HG03571 (cell line): ENCODE data around the gene SPINK4.

Source experiments
- ATAC-seq: cut with Tn5 transposase; IDR thresholded peaks from one replicate; pipeline ENCODE4 v1.9.1; 2021; ENCODE audit not compliant: unreplicated experiment

The SPINK4 gene

DNA sequence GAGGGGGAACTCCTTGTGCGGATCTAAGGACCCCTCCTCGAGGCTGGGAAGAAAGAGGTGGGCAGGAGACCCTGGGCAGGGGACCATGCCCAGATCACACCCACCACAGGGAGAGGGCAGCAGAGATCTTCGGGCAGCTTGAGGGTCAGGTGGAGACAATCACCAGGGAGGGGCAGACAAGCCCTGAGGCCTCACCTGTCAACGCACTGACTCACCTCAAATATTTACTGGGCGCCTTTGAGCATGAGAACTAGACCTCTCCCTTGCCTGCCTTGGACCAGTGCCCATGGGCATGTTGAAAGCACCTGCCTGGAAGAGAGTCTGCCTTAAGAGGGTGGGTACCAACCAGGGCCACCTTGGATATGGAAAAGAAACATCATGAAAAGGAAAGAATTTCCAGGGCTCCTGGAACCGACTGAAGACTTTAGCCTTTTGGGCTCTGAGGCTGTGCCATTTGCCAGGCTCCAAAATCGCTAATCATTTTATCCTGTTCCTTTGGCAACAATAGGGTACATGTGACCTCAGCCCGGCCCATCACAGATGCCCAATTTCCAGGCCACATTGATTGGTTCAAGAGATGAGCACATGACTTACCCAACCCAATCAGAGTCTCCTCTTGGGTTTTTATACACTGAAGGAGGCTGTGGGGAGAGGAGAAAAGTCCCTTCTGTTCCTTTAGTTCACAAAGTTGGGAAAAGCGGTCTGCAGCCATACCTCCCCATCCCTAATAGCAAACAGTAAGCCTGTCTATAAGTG is 10.4 kb upstream of the SPINK4 start:
- ATAC-seq: no peak

DNA sequence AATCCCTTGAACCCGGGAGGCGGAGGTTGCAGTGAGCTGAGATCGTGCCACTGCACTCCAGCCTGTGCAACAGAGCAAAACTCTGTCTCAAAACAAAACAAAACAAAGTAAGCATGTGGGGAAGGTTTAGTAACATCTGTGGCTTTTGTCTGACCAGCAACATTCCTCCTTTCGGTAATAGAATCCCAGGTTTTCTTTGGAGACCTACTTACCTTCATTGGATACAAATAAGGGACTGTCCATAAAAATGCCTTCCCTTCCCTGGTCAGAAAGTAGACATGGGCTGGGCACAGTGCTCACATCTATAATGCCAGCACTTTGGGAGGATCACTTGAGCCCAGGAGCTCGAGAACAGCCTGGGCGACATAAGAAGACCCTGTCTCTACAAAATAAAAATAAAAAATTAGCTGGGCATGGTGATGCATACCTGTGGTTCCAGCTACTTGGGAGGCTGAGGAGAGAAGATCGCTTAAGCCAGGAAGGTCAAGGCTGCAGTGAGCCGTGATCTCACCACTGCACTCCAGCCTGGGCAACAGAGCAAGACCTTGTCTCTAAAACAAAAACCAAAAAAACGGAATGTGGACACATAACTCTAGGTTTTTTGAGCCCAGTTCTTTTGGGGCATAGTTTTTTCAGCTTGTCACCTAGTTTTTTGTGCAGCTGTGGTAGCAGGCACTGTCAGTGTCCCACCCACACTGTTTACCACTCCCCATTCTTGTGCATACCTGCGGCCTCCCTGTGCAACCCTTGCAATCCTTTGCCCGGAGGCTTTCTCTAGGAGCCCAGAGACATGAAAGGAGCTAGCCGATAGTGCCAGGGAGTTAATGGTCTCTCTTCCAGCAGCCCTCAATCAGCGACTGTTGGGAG is 9.0 kb upstream of the SPINK4 start:
- no peak for ATAC-seq

DNA sequence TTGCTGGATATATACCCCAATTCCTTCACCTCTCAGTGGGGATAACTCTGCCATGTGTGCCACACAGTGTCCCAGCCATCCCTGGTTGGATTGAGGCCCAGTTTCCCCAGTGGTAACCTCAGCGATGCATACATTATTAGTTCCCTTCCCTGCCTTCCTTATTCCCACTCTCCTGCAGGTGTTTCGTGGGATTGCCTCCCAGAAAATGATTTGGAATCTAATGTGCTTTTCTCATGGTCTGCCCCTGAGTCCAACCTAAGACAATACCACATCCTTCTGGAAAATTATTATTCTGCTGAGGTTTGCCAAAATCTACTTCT is 8.4 kb upstream of the SPINK4 start:
- ATAC-seq: no peak

DNA sequence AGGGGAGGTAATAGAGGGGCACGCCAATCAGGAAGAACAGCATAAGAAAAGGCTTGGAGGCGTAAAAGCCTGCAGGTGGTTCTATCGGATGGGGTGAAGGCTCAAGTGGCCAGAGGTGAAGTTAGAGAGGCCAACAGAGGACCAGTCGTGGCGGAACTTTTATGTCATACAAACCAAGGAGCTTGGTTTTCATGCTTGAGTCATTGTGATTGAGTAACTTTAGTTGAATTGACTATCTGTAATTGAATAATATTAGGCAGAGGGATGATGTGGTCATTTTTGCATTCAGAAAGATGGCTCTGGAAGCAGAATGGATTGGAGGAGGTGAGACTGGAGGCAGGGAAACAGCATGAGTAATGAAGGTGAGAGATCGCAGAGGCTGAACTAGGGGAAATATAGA is 7.2 kb upstream of the SPINK4 start:
- ATAC-seq: no peak

DNA sequence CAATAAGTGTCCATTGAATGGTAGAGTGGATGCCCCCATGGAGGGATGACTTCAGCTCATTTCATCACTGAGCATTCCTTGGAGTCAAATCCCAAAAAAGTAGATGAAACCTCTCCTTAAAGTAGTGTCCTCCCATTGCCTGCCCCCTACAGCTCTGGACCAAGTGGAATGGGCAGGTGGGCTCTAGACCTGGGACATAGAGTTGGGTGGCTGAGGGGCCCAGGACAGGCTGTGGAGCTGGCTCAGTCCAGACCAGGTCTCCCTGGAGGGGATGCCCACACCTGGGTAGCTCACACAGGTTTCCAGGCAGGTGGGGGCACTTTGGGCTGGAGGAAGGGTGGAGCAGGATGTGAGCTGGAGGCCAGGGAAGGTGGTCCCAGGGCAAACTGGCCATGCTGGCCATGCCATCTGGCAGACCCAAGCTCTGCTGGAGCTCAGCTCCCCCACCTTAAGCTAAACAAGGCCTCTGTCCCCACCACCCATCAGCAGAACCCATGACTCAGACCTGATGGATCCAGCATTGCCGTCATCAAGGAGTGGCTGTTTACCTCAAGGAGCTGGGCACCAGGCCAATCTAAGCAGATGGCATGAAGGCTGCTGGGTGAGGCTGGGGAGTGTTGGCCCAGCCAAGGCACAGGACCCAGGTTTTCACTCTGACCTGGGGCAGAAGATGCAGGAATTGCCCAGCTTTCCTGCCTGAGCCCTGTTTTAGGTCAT is 6.2 kb upstream of the SPINK4 start:
- ATAC-seq: no peak

DNA sequence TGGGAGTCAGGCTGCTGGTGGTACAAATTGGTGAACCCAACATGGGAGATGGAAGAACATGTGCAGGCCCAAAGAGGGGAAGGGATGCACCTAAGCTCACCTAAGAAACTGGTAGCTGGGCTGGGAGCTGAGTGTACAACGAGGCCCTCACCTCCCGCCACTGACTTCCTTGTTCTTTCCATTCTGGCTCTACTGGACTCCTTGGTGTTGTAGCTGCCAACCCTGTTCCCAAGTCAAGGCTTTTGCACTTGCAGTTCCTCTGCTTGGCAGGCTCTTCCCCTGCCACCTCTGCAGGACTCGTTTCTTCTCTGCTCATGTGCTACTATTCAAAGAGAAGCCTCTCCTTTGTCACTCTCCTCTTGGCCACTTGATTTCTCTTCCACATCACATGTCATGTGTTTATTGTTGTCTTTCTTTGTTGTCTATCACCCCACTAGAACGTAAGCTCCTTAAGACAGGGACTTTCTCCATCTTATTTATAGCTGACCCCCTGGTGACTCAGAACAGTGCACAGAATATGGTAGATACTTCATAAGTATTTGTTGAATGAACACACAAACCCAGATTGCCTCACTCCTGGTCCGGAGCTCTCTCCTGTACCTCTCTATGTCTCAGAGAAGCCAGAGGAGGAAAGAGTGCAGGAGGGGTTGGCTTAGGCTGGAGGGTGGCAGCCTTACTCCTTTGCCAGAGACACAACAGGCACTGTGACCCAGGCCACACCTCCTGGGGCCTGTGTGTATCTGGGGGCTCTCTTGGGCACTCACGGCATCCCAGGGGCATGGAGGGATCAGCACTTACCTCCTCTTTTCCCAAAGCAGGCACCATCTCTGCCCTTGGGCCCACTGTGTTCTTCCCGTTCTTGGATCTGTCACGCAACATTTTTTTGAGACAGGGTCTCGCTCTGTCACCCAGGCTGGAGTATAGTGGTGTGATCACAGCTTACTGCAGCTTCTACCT is 5.2 kb upstream of the SPINK4 start:
- no peak for ATAC-seq

DNA sequence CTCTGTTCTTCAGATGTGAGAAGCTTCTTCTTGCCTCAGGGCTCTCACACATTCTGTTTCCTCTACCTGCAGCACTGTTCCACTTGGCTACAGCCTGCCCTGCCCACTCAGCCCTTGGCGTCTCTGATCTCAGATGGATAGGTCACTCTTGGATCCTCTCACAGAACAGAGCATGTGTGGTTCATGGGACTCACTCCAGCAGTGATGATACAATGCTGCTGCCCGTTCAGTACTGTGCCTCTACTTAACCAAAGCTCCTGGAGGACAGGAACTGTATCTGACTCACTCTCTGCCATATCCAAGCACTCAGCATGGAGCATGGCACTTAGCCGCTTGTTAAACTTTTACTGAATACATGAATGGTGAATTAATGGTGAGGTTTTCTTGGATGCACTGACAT is 3.4 kb upstream of the SPINK4 start:
- ATAC-seq: no peak

DNA sequence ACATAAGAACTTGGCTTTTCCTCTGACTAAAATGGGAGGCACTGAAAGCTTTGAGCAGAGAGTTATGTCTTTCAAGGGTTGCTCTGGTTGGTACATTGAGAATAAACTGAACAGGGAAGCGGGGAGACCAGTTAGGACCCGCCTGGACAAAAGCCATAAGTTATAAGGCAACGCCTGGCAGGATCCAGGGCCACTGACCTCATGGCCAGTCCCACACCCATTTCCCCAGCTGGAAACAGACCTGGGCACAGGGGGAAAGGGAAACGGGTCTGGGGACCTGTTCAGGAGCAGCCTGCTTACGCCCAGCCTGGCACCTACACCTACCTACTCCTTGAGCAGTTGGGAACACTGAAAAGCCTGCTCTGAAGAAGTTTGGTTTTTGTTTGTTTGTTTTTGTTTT is 1.3 kb downstream of the SPINK4 start:
- no peak for ATAC-seq

DNA sequence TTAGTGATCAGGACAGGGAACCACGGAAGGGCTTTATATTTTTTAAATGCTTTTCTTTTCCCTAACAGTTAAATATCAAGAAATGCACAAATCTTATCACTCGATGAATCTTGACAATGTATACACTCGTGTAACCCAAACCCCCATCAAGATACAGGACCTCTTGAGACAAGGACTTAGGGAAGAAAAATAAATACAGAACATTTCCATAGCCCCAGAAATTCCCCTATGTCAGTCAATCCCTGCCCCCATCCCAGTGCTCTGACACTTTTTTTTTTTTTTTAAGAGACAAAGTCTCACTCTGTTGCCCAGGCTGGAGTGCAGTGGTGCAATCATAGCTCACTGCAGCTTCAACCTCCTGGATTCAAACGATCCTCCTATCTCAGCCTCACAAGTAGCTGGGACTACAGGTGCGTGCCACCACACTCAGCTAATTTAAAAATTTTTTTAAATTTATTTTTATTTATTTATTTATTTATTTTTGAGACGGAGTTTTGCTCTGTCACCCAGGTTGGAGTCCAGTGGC is 2.7 kb downstream of the SPINK4 start:
- ATAC-seq: no peak

DNA sequence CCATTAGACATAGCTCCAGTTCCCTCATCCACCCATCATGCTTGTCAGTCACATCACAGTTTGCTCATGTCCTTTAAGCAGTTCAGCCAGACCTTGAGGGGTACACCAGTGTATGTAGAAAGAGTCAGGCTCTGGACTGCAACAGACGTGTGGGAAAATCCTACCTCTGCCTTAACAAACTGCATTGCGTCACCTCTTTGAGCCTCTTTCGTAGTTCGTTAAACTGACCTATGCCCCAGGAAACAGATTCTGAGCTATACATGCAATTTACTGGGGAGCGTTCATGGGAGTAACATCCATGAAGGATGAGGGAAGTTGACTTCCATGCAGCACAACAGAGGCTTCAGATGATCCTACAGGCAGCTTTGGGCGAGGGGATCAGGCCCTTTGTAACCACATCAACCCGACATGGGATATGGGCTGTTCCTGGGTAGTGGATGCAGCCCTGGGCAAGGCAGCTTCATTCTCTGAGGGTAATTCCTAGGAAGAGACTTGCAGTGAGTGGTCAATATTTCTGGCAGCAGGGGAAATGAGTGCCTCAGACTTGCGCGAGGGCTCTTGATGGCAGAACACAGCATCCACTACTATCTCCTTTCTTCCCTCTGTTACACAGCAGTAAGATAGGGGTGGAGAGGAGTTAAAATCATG is 4.3 kb downstream of the SPINK4 start:
- ATAC-seq: no peak

DNA sequence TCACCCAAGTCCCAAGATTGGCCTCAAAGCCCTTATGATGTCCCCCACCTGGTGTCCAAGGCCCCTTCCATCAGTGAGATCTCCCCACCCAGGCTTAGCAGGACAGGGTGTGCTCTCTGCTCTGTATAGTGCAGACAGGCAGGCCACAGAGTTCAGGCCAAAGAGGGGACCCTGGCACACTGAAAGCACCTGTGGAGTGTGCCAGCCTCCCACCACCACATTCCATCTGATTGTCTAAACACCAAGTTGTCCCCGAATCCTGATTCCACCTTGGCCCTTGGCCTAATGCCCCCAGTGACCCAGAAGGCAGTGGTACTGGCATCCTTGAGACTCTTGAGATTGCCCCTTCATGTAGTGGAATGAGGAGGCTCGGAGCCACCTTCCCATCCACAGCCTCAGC is 5.4 kb downstream of the SPINK4 start:
- no peak for ATAC-seq

DNA sequence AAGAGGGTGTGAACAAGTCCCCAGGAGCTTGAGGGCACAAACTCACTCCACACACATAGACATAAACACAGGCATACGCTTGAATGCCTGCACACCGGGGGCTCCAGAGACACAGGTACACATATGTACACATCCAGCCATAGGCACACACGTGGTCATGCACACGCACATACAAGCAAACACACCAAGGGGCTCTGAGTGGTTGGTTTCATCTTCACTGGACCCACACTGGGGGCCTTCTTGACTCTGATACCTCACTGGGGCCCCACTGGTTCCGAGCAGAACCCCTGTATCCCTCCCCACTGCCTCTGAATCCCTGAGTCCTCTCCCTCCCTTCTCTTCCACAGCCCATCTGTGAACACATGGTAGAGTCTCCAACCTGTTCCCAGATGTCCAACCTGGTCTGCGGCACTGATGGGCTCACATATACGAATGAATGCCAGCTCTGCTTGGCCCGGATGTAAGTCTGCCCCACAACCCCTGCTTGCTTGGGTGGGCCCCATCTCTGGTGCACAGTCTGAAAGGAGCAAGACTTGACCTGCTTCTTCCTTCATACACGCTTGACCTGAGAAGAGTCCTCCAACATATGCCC is 6.4 kb downstream of the SPINK4 start:
- ATAC-seq: no peak

DNA sequence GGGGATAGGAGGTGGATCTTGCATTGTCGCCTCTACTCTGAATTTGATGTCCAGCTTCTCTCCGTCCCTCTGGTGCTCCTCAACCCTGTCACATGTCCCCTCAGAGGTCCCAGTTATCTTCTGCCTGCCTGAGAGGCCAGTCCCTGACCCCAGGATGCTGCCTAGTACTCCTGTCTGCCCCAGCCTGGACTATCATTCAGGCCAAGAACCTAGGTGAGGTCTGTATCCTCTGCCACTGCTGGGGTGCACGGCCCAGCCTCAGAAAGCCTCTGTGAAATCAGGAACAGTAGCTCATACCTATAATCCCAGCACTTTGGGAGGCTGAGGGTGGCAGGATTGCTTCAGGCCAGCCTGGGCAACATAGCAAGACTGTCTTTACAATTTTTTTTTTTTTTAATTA is 8.6 kb downstream of the SPINK4 start:
- ATAC-seq: no peak

DNA sequence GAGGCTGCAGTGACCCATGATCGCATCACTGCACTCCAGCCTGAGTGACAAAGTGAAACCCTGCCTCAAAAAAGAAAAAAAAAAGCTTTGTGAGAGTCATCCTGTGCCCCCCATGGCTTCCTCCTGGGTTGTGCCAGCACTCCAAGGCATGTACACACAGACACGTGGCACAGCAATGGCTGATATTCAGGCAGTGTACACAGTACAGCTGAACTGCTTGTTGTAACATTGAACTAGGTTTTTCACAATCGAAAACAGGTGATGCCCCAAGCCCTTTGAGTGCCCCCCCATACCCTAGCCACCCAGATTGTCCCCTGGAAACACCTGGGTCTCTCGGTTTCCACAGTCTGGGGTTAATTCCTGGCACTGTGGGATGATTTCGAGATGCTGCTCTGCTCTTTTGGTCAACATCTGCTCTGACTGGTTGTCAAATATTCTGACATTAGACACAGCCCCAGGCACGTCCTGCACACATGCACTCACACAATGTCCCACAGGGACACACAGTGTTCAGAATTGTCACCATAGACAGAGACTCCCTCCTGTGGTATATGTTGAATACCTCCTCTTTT is 9.2 kb downstream of the SPINK4 start:
- no peak for ATAC-seq

DNA sequence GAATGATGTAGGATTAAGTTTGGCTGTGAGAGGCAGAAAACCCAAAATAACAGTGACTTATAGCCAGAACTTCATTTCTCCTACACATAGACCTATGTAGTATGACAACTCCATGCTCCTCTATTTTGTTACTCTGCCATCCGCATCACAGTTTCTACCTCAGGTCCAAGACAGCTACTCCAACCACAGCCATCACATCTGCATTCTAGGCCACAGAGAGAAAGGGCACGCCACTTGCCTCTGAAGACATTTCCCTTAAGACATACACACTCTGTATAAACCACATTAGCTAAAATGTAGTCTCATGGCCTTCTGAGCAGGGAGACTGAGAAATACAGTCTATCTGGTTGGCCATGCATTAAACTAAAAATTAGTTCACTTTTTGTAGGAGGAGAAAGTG is 10.0 kb downstream of the SPINK4 start:
- ATAC-seq: no peak

DNA sequence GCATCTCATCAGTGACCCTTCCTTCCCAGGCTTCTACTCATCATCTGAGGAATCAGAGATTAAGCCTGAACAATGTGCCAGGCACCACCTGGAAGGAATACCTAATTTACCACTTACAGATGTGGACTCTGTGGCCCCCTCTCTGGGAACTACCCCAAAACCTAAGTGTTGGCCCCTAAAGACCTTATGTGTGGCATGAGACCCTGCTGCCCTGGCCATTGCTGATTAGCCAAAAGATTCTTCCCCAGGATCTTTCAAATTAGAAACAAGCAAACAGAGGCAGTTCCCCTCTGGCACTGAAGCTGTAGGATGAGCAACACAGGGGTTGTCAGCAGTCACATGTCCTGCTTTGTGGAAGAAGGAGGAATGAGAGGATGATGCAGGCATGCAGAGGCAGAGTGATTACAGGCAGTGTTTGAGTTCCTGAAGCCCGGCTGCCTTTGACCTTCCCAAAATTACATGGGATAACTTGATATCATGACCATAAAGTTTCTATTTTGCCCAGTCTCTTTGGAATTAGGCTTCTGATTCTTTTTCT is 10.6 kb downstream of the SPINK4 start:
- no peak for ATAC-seq

DNA sequence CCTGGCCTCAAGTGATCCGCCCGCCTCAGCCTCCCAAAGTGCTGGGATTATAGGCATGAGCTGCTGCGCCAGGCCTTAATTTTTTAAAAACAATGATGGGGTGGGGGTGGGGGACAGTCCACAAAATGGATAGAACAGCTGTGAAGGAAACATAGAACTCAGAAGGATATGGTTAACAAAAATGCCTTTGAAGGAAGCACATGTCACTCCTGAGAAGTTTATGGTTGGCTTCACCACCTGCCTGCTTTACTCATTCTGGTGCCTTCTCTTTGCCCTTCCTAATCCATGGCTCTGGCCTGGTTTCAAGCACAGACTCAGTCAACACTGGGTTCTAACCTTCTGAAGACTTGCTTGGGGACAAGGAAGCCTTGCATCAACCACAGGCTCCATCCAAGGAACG is 14.2 kb downstream of the SPINK4 start:
- no peak for ATAC-seq

DNA sequence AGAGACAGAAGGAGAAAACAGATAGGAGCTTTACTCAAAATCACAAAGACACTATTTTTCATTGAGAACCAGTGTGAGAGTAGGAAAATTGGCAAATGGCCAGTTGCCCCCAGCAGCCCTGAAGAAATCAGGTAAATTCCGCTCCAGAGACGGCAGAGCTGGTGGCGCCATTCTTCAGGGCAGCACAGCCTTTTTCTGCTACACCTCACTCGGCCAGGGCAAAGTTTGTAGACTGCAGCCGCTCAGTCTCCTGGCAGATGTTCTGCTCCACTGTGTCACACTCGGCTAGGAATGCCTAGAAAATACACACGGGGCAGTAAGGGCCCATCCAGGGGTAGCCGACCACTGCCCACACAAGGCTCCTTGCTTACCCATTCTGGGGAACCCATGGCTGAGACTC is 15.0 kb downstream of the SPINK4 start:
- no peak for ATAC-seq

DNA sequence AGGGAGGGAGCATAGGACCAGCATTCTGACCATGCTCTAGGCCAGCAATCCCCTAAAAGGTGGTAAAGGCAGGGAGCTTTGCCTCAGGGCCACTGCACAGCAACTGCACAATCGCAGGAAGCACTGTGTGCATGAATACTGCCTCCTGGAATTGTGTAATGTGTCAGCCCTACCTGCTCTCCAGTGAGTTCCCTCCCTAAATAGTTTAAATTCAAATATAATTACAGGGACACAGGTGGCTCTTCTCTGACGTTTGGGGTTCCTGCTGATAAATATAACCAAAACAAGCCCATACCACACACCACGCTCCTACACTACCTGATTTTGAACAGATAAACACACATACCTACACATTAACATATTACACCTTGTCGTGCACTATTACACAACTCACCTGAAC is 15.5 kb downstream of the SPINK4 start:
- ATAC-seq: no peak
